Measurements from ENCODE around the gene SLC9A8. TPM values are rescaled to one million over a fixed set of nuclear protein-coding genes. Genes with fewer than 3 reads are reported as not detected.

Gene SLC9A8
- total RNA-seq, 1 donor from 2014 or later = 65.7 TPM

GRCh38 chr20:49813305-49813974, 812 bp downstream of the SLC9A8 start:
- TF ChIP-seq CTCF (IDR thresholded peaks at IDR 0.05) = no peak
- peak overlapping the region; percentile 95 for H3K4me3 Mint-ChIP-seq
- H3K4me1 Mint-ChIP-seq = peaks cover 67% of the 10 kb centered on the region
- DNase-seq (no peak), ATAC-seq (ENCODE audit: low read depth) (no peak)
- CTCF ChIA-PET = interaction anchor here (0.6 to 1.4 kb wide), 6 partner anchors 9 to 203 kb away, joined by 3 to 8 read pairs (median 3); no protein-coding TSS in a partner anchor
- intact Hi-C loops (cut with micrococcal nuclease) = loop anchor here (5.0 kb wide), 1 partner anchor 36 kb away; no protein-coding TSS in a partner anchor
- H3K36me3 Mint-ChIP-seq (ENCODE audit: low read depth) = peaks cover 54% of the 10 kb centered on the region
- H3K27ac Mint-ChIP-seq = peak overlapping the region; percentile 93
- POLR2A ChIA-PET = interaction anchor here (0.6 to 6.3 kb wide), 28 partner anchors 9 to 340 kb away, joined by 3 to 205 read pairs (median 5); partner anchors contain the start of genes B4GALT5 and SPATA2
- no peaks in the 10 kb centered on the region for H3K9me3 Mint-ChIP-seq
- no peaks in the 10 kb centered on the region for H3K27me3 Mint-ChIP-seq

- H3K27ac Mint-ChIP-seq = peak overlapping the region; percentile 93
- CTCF ChIA-PET = interaction anchor here (0.6 to 1.3 kb wide), 3 partner anchors 8 to 170 kb away, joined by 3 read pairs; no protein-coding TSS in a partner anchor
- peak overlapping the region; percentile 95 for H3K4me3 Mint-ChIP-seq
- TF ChIP-seq CTCF (IDR thresholded peaks at IDR 0.05) = no peak
- peaks cover 62% of the 10 kb centered on the region for H3K4me1 Mint-ChIP-seq
- no peaks in the 10 kb centered on the region for H3K9me3 Mint-ChIP-seq
- intact Hi-C loops (cut with micrococcal nuclease) = loop anchor here (1.0 to 5.0 kb wide), 2 partner anchors 9 to 37 kb away; no protein-coding TSS in a partner anchor
- no peak for DNase-seq
- no peaks in the 10 kb centered on the region for H3K27me3 Mint-ChIP-seq
- POLR2A ChIA-PET = interaction anchor here (1.4 to 6.3 kb wide), 7 partner anchors 8 to 100 kb away, joined by 4 to 205 read pairs (median 21); partner anchors contain the start of gene B4GALT5
- no peak for ATAC-seq (ENCODE audit: low read depth)
- H3K36me3 Mint-ChIP-seq (ENCODE audit: low read depth) = peaks cover 62% of the 10 kb centered on the region
Measured at GRCh38 chr20:49814057-49814694, 1.5 kb downstream of the SLC9A8 start.

- ChIA-PET CTCF (interaction anchor here (1.8 kb wide), 1 partner anchor 27 kb away, joined by 4 read pairs; no protein-coding TSS in a partner anchor), POLR2A (interaction anchor here (0.7 to 0.9 kb wide), 3 partner anchors 43 to 192 kb away, joined by 3 to 11 read pairs (median 3); no protein-coding TSS in a partner anchor)
- ATAC-seq (ENCODE audit: low read depth) (no peak), DNase-seq (no peak)
- intact Hi-C loops (cut with micrococcal nuclease) = no loop called here
- Mint-ChIP-seq H3K9me3 (no peaks in the 10 kb centered on the region), H3K36me3 (ENCODE audit: low read depth) (peaks cover 90% of the 10 kb centered on the region), H3K4me3 (no peak overlapping the region), H3K4me1 (peaks cover 52% of the 10 kb centered on the region), H3K27me3 (no peaks in the 10 kb centered on the region), H3K27ac (no peak overlapping the region)
- TF ChIP-seq CTCF (IDR thresholded peaks at IDR 0.05) = no peak
Measured at GRCh38 chr20:49818816-49819215, 6.2 kb downstream of the SLC9A8 start.

- peak overlapping the region; percentile 12 for H3K27ac Mint-ChIP-seq
- peaks cover 88% of the 10 kb centered on the region for H3K36me3 Mint-ChIP-seq (ENCODE audit: low read depth)
- CTCF ChIA-PET = interaction anchor here (0.9 kb wide), 1 partner anchor 178 kb away, joined by 3 read pairs; no protein-coding TSS in a partner anchor
- no peak for TF ChIP-seq CTCF (IDR thresholded peaks at IDR 0.05)
- H3K4me3 Mint-ChIP-seq = no peak overlapping the region
- H3K27me3 Mint-ChIP-seq = no peaks in the 10 kb centered on the region
- no peak for DNase-seq
- H3K4me1 Mint-ChIP-seq = peaks cover 50% of the 10 kb centered on the region
- POLR2A ChIA-PET = interaction anchor here (0.9 to 1.0 kb wide), 2 partner anchors 19 to 43 kb away, joined by 3 to 7 read pairs; no protein-coding TSS in a partner anchor
- H3K9me3 Mint-ChIP-seq = no peaks in the 10 kb centered on the region
- ATAC-seq (ENCODE audit: low read depth) = no peak
- intact Hi-C loops (cut with micrococcal nuclease) = no loop called here
Measured at GRCh38 chr20:49819702-49820101, 7.1 kb downstream of the SLC9A8 start.

All from activated B cell treated with CpG ODN at 0.5 μM for 24 hours (primary cell).